Keratinocyte (primary cell): ENCODE measurements around the gene HSP90AB1. TPM values are rescaled to one million over a fixed set of nuclear protein-coding genes. Genes with fewer than 3 reads are reported as not detected.

Experiments used
- DNase-seq: peaks from one replicate; pipeline ENCODE4 v3.0.0-alpha.2; 2011; ENCODE audit warnings: low read depth, missing footprints, low spot score
- FAIRE-seq: peaks from 2 replicates; lab custom pipeline; 2011; peaks lifted over from hg19 to GRCh38; lab: Jason Lieb, UNC
- H2AFZ ChIP-seq: 2 replicates; pipeline ENCODE4 v1.6.0; 2012; ENCODE audit warnings: low read length, control low read depth, inconsistent platforms; ENCODE audit not compliant: control insufficient read depth
- H3K27ac ChIP-seq: 2 replicates; pipeline ENCODE4 v1.5.1; 2011; ENCODE audit warnings: low read length; ENCODE audit not compliant: control insufficient read depth, insufficient read depth
- H3K27me3 ChIP-seq: 3 replicates; pipeline ENCODE4 v1.6.0; 2011; ENCODE audit warnings: low read length; ENCODE audit not compliant: control insufficient read depth, insufficient read depth; ENCODE audit errors: extremely low read depth
- H3K36me3 ChIP-seq, 2 experiments: 2 replicates in 1 of 2; 3 replicates in 1 of 2; pipeline ENCODE4 v1.5.1; 2011; ENCODE audit warnings: low read length in 2 of 2, mild to moderate bottlenecking in 1 of 2; ENCODE audit not compliant: control insufficient read depth in 2 of 2, insufficient read depth in 2 of 2; ENCODE audit errors: extremely low read depth in 1 of 2
- H3K4me1 ChIP-seq: 3 replicates; pipeline ENCODE4 v1.5.1; 2011; ENCODE audit warnings: low read length; ENCODE audit not compliant: control insufficient read depth, insufficient read depth; ENCODE audit errors: extremely low read depth
- H3K4me2 ChIP-seq: 3 replicates; pipeline ENCODE4 v1.6.0; 2011; ENCODE audit warnings: low read depth, low read length; ENCODE audit not compliant: control insufficient read depth, insufficient read depth; ENCODE audit errors: extremely low read depth
- H3K4me3 ChIP-seq, 3 experiments: fragments of 200-600 bp in 1 of 3; sonication (generic) in 1 of 3; 2 replicates in 2 of 3; 3 replicates in 1 of 3; pipeline ENCODE4 v1.5.1; 2011 to 2016; ENCODE audit warnings: low read length in 3 of 3, mild to moderate bottlenecking in 3 of 3, control low read depth in 2 of 3, inconsistent platforms in 1 of 3, low read depth in 1 of 3, mixed read lengths in 1 of 3, mixed run types in 1 of 3, moderate library complexity in 1 of 3; ENCODE audit not compliant: control insufficient read depth in 2 of 3, insufficient read depth in 2 of 3; ENCODE audit errors: extremely low read depth in 1 of 3
- H3K79me2 ChIP-seq: 2 replicates; pipeline ENCODE4 v1.6.0; 2012; ENCODE audit warnings: low read length; ENCODE audit not compliant: control insufficient read depth, insufficient read depth
- H3K9ac ChIP-seq: 3 replicates; pipeline ENCODE4 v1.6.0; 2011; ENCODE audit warnings: low read length; ENCODE audit not compliant: control insufficient read depth, insufficient read depth; ENCODE audit errors: extremely low read depth
- H3K9me1 ChIP-seq: 3 replicates; pipeline ENCODE4 v1.6.0; 2011; ENCODE audit warnings: low read length; ENCODE audit not compliant: control insufficient read depth, insufficient read depth; ENCODE audit errors: extremely low read depth
- H3K9me3 ChIP-seq: 2 replicates; pipeline ENCODE4 v1.5.1; 2012; ENCODE audit warnings: low read depth, low read length; ENCODE audit not compliant: control insufficient read depth
- H4K20me1 ChIP-seq: 3 replicates; pipeline ENCODE4 v1.6.0; 2011; ENCODE audit warnings: low read length; ENCODE audit not compliant: control insufficient read depth, insufficient read depth; ENCODE audit errors: extremely low read depth
- EZH2 ChIP-seq: IDR thresholded peaks from one replicate; pipeline ENCODE4 v1.6.1; 2012; ENCODE audit warnings: inconsistent platforms, mild to moderate bottlenecking, low read length, moderate library complexity
- dilution Hi-C: fragments of 300-500 bp; cut with MboI; formaldehyde crosslinking; loops from one replicate; pipeline ENCODE4 v1.7.0; 2020; ENCODE audit warnings: low sequenced_read_pairs; ENCODE audit not compliant: extremely low pct_ligation_motif_present
- polyA plus RNA-seq, 5 experiments: library from polyadenylated mRNA; depleted of rRNA in 3 of 5; stranded (reverse) in 3 of 5; stranded (forward) in 1 of 5; unstranded in 1 of 5; fragments of >200 nt; gene quantifications; 1 replicate in 1 of 5; 2 replicates in 3 of 5; 3 replicates in 1 of 5; pipeline versions ENCODE4 v1.2.1 to v1.2.3, GENCODE V29; 2011 to 2012; ENCODE audit warnings: missing spikeins in 2 of 5, low read depth in 1 of 5, low replicate concordance in 1 of 5
- TF ChIP-seq, protein P1 (sequence below), 3 experiments: IDR thresholded peaks in 1 of 3; conservative IDR thresholded peaks in 1 of 3; optimal IDR thresholded peaks in 1 of 3; 2 replicates in 2 of 3; 3 replicates in 1 of 3; pipeline versions ENCODE3 to v1.5.1; 2011; ENCODE audit warnings: low read length in 3 of 3, mild to moderate bottlenecking in 3 of 3, moderate library complexity in 2 of 3, control low read depth in 1 of 3, inconsistent platforms in 1 of 3; ENCODE audit not compliant: insufficient read depth in 2 of 3; ENCODE audit errors: extremely low read depth in 1 of 3

The HSP90AB1 gene
- polyA plus RNA-seq, 1 donor (not counting 4 experiments of a cell fraction or from before 2014, with no cell fraction given) = 1,089 TPM

- no peak for FAIRE-seq
- dilution Hi-C loops = no loop called here
These were observed 38.0 kb downstream of the HSP90AB1 start for GRCh38 chr6:44284867-44285266.

DNA sequence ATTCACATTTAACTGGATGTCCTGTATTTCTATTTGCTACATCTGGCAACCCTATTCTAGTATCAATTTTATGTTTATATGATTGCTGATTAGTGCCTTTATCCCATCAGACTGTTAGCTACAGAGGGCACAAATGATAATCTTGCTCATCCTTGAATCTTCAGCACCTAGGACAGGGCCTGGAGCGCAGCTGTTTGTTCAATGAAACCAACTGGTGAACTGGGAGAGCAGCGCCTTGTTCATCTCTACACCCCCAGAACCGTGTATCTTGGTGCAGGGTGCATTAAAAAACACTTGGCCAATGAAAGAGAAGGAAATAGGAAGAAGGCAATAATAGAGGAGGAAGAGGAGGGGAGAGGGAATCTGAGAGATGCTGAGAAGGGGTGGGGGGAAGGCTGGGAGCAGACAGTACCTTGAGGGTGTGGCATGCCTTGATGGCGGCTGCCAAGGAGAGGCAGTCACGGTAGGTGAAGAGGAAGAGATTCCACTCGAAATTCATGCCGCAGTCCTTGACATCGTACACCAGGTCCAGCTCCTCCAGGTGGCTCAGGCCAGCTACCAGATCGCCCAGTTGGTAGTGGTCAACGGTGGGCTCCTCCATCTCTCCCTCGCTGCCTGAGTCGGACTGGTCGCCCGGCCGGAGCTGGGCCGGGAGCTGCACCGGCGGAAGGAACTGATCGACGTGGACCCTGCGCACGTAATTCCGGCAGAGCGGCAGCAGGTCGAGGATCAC, 38.8 kb downstream of the HSP90AB1 start:
- Histone ChIP-seq H3K4me1 (no peaks in the 10 kb centered on the region), H3K36me3 (no peaks in the 10 kb centered on the region), H3K27me3 (peaks cover 25% of the 10 kb centered on the region), H3K79me2 (no peaks in the 10 kb centered on the region), H3K9me1 (no peaks in the 10 kb centered on the region), H3K9ac (no peak overlapping the region), H3K4me2 (no peak overlapping the region), H3K4me3 (no peak overlapping the region), H4K20me1 (no peaks in the 10 kb centered on the region), H3K27ac (no peak overlapping the region), H2AFZ (no peak overlapping the region), H3K9me3 (no peaks in the 10 kb centered on the region)
- dilution Hi-C loops = no loop called here
- FAIRE-seq (no peak), DNase-seq (no peak)
- TF ChIP-seq, protein P1, sequence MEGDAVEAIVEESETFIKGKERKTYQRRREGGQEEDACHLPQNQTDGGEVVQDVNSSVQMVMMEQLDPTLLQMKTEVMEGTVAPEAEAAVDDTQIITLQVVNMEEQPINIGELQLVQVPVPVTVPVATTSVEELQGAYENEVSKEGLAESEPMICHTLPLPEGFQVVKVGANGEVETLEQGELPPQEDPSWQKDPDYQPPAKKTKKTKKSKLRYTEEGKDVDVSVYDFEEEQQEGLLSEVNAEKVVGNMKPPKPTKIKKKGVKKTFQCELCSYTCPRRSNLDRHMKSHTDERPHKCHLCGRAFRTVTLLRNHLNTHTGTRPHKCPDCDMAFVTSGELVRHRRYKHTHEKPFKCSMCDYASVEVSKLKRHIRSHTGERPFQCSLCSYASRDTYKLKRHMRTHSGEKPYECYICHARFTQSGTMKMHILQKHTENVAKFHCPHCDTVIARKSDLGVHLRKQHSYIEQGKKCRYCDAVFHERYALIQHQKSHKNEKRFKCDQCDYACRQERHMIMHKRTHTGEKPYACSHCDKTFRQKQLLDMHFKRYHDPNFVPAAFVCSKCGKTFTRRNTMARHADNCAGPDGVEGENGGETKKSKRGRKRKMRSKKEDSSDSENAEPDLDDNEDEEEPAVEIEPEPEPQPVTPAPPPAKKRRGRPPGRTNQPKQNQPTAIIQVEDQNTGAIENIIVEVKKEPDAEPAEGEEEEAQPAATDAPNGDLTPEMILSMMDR (optimal IDR thresholded peaks at IDR 0.05 in 1 of 3, IDR thresholded peaks at IDR 0.05 in 1 of 3, conservative IDR thresholded peaks at IDR 0.05 in 1 of 3; ENCODE audit: extremely low read depth in 1 of 3, insufficient read depth in 2 of 3, low read length in 3 of 3) = no peak
- no peak for TF ChIP-seq EZH2

More at GRCh38 chr6:44284867-44285266, 38.0 kb downstream of the HSP90AB1 start:
- H3K79me2 ChIP-seq = no peaks in the 10 kb centered on the region
- TF ChIP-seq, protein P1 (optimal IDR thresholded peaks at IDR 0.05 in 1 of 3, IDR thresholded peaks at IDR 0.05 in 1 of 3, conservative IDR thresholded peaks at IDR 0.05 in 1 of 3; ENCODE audit: extremely low read depth in 1 of 3, insufficient read depth in 2 of 3, low read length in 3 of 3) = no peak
- TF ChIP-seq EZH2 = no peak
- H3K4me1 ChIP-seq = no peaks in the 10 kb centered on the region
- no peak overlapping the region for H3K27ac ChIP-seq
- no peak overlapping the region for H3K9ac ChIP-seq
- H3K27me3 ChIP-seq = peaks cover 17% of the 10 kb centered on the region
- H3K4me2 ChIP-seq = no peak overlapping the region
- H3K9me3 ChIP-seq = no peaks in the 10 kb centered on the region
- H3K4me3 ChIP-seq = no peak overlapping the region
- no peaks in the 10 kb centered on the region for H4K20me1 ChIP-seq
- no peaks in the 10 kb centered on the region for H3K36me3 ChIP-seq
- no peaks in the 10 kb centered on the region for H3K9me1 ChIP-seq
- no peak for DNase-seq
- no peak overlapping the region for H2AFZ ChIP-seq
